ENCODE results near the gene LAMP1.

DNA sequence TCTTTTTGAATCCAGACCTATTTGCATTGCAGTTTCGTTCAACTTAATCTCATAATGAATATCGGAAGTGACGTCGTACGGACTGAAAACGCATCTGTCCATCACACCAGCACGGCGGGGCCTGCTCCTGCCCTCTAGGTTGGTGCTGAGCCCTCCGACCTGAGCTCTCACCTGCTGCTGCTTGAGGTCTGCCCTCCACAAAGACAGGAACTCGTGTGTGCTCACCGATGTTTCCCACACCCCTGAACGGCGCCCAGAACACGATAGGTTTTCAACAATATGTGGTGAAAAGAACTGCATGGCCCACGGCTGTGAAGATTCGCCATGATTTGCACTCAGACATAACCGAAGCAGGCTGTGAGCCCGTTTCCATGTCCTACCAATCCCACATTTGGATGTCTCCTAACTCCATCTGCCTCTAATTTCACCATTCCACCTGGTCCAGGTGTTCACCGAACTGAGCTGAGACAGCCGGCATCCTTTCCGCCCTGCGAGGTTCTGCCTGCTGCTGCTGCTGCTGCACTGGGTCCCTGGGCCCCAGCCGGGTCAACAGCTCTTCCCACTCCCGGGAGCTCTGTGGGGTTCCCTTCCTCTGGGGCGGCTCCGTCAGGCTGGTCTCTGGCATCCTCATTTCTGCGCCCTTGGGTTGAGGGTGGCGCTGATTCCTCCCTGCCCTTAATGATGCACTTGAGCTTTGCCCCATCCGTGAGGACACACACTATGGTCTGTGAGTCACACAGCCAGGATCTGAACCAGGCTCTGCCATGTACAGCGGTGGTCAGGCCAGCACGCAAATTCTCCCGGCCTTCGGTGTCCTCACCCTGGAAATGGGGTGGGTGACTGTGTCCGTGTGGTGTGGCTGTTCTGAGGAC lies 46.0 kb downstream of the LAMP1 start:
- TF ChIP-seq CTCF (conservative IDR thresholded peaks at IDR 0.05 in 1 of 2, IDR thresholded peaks at IDR 0.05 in 1 of 2; ENCODE audit: low read depth in 1 of 2, low read length in 2 of 2) (no peak), EZH2 (IDR thresholded peaks at IDR 0.05; ENCODE audit: low read length, missing control alignments) (no peak)

Data from fibroblast of lung (primary cell).